BLaER1 treated with 17β-estradiol and CSF1 and Interleukin-3, amounts not matched to agents 10 nM and 100 nM (cell line): Measurements from ENCODE around the gene FOXO6.

Experiments used
- H3K27ac ChIP-seq, 11 experiments: shearing (Covaris generic); formaldehyde crosslinking; 2 replicates each; pipeline ENCODE4 v1.8.1; 2022
- H3K27me3 ChIP-seq, 11 experiments: shearing (Covaris generic); formaldehyde crosslinking; 2 replicates each; pipeline ENCODE4 v1.8.1; 2022
- H3K36me3 ChIP-seq, 11 experiments: shearing (Covaris generic); formaldehyde crosslinking; 2 replicates each; pipeline ENCODE4 v1.8.1; 2022
- H3K4me1 ChIP-seq, 10 experiments: shearing (Covaris generic); formaldehyde crosslinking; 2 replicates each; pipeline ENCODE4 v1.8.1; 2022
- H3K4me2 ChIP-seq, 11 experiments: shearing (Covaris generic); formaldehyde crosslinking; 2 replicates each; pipeline ENCODE4 v1.8.1; 2022
- H3K4me3 ChIP-seq, 10 experiments: shearing (Covaris generic); formaldehyde crosslinking; 2 replicates each; pipeline ENCODE4 v1.8.1; 2022
- H3K9ac ChIP-seq, 11 experiments: shearing (Covaris generic); formaldehyde crosslinking; 2 replicates each; pipeline ENCODE4 v1.8.1; 2022
- H3K9me3 ChIP-seq, 11 experiments: shearing (Covaris generic); formaldehyde crosslinking; replicated peaks in 1 of 11; 2 replicates each; pipeline ENCODE4 v1.8.1; 2022
- H4K20me1 ChIP-seq, 11 experiments: shearing (Covaris generic); formaldehyde crosslinking; 2 replicates each; pipeline ENCODE4 v1.8.1; 2022
- Cebpa-rat ChIP-seq, 11 experiments: shearing (Covaris generic); IDR thresholded peaks; 2 replicates each; pipeline ENCODE4 v1.8.1; 2022

Gene FOXO6

DNA sequence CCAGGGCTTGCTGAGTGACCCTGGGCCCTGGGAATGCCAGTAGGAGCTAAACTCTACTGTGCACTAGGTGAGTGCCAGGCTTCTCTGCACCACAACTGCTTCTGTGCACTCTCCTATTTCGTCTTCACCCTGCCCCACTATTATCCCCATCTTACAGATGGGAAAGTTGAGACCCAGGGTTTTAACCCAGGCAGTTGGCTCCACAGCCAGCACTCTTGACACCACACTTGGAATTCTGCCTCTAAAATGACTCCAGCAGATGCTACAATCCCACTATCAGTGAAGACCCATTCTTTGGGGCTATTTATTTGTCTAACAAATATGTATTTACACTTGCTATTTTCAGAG lies 56.1 kb downstream of the FOXO6 start:
- H3K27ac ChIP-seq, result no peak overlapping the region
- H3K4me1 ChIP-seq, result peaks cover 27 to 67% (median 58%) of the 10 kb centered on the region in 10 experiments
- H3K27me3 ChIP-seq, result no peaks in the 10 kb centered on the region
- no peak overlapping the region for H3K9ac ChIP-seq
- H3K4me2 ChIP-seq, result peak overlapping the region in 5 of 11 experiments; percentile 34 to 59 (median 49); a peak in 6 of 22 replicates
- H4K20me1 ChIP-seq, result no peaks in the 10 kb centered on the region
- H3K4me3 ChIP-seq, result no peak overlapping the region
- no peaks in the 10 kb centered on the region for H3K36me3 ChIP-seq
- no peak for TF ChIP-seq Cebpa-rat (IDR thresholded peaks at IDR 0.05)
- no peaks in the 10 kb centered on the region for H3K9me3 ChIP-seq

GRCh38 chr1:41417746-41418145 lies 56.5 kb downstream of the FOXO6 start:
- Histone ChIP-seq H3K4me2 (peak overlapping the region in 10 of 11 experiments; percentile 5 to 59 (median 36); a peak in 13 of 22 replicates), H3K4me3 (no peak overlapping the region), H3K36me3 (no peaks in the 10 kb centered on the region), H3K9me3 (no peaks in the 10 kb centered on the region), H3K27me3 (no peaks in the 10 kb centered on the region), H4K20me1 (no peaks in the 10 kb centered on the region), H3K27ac (no peak overlapping the region), H3K4me1 (peaks cover 27 to 63% (median 55%) of the 10 kb centered on the region in 10 experiments), H3K9ac (peak overlapping the region in 2 of 11 experiments; percentile 18 to 23; a peak in 2 of 22 replicates)
- TF ChIP-seq Cebpa-rat (IDR thresholded peaks at IDR 0.05), result no peak

DNA sequence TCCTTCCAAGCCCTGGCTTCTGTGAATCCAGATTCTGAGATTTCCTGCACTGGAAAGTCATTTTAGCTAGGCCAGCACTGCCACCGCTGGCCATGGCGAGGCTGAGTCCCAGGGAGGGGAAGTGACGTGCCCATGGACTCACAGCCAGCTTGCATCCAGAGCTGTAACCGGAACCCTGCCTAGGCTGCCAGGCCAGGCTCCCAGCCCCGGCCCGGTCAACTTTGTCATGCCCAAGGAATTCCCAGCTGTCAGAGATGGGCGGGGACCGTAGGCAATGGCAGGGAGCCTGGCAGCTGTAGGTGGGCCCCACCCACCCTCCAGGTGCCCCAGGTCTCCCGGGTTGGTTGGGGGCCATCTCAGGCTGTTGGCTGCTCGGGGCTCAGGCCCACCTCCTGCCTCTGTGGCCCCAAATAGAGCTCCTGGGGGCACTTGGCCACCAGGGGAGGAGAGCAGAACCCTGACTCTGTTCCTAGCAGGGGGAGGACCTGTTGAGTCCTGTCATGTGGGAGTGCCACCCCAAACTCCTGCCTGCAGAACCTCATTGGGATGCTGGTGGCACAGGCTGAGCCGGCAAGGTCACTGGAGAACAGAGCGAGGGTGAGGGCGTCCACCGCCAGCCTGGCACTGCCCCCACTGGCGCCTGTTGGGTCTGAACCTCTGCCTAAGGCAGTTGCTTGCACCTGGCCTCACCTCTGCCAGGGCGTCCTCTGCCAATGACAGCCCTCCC lies 57.8 kb downstream of the FOXO6 start:
- peak overlapping the region in 1 of 11 experiments; percentile 18; a peak in 2 of 22 replicates for H3K9ac ChIP-seq
- H3K4me1 ChIP-seq, result peaks cover 27 to 50% (median 44%) of the 10 kb centered on the region in 10 experiments
- no peaks in the 10 kb centered on the region for H4K20me1 ChIP-seq
- peak overlapping the region in 6 of 11 experiments; percentile 8 to 59 (median 40); a peak in 6 of 22 replicates for H3K4me2 ChIP-seq
- no peak overlapping the region for H3K27ac ChIP-seq
- no peaks in the 10 kb centered on the region for H3K36me3 ChIP-seq
- no peaks in the 10 kb centered on the region for H3K27me3 ChIP-seq
- H3K4me3 ChIP-seq, result no peak overlapping the region
- no peaks in the 10 kb centered on the region for H3K9me3 ChIP-seq
- no peak for TF ChIP-seq Cebpa-rat (IDR thresholded peaks at IDR 0.05)

DNA sequence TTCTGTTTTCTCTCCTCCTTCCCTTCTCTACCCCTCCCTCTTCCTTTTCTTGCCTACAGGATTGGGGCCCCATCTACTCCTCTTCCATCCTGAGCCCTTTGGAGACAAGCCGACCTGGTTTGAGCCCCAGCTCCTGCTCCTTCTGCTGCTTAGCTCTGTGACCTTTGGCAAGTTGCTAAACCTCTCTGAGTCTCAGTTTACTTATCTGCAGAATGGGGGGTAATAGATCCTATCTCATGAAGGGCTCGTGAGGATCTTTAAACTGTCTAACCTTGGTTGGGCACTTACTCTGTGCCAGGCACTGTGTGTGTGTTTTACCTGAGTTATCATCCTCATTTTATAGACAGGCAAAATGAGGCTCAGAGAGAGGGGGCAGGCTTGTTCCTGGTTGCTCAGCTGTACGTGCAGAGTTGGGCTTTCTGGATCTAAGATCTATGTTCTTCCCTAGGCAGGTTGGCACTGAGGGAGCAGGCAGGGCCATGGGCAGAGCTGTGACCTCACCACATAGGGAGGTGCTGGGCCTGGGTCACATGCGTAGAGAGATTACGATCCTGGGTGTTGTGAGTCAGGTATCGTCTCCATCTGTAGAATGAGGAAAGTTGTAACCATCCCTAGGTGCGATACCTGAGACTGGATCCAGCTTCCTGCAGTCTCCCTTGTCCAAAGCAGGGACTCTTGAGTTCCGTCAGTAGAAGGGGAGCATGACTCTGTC lies 58.5 kb downstream of the FOXO6 start:
- no peaks in the 10 kb centered on the region for H4K20me1 ChIP-seq
- no peaks in the 10 kb centered on the region for H3K9me3 ChIP-seq
- no peak overlapping the region for H3K4me3 ChIP-seq
- TF ChIP-seq Cebpa-rat (IDR thresholded peaks at IDR 0.05), result no peak
- H3K4me2 ChIP-seq, result no peak overlapping the region
- no peaks in the 10 kb centered on the region for H3K27me3 ChIP-seq
- no peak overlapping the region for H3K27ac ChIP-seq
- H3K9ac ChIP-seq, result no peak overlapping the region
- H3K36me3 ChIP-seq, result no peaks in the 10 kb centered on the region
- H3K4me1 ChIP-seq, result peaks cover 27 to 43% (median 38%) of the 10 kb centered on the region in 10 experiments

DNA sequence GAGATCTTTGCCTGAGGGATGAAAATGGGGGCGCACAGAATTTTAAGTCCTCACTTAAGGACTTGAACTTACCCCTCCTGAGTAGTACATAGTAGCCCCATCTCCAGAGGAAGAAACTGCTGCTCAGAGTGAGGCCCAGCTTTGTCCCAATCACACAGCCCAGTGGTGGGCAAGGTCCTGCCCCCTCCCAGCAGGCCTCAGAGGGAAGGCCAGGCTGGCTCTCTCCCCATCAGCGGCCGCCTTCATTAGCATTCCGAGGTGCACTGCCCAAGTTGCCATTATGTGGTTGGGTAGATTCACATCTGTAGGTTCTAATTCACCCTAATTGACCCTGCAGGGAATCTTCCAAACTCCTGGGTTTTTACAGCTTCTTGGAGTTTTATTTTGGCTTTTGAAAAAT lies 59.1 kb downstream of the FOXO6 start:
- TF ChIP-seq Cebpa-rat (IDR thresholded peaks at IDR 0.05), result no peak
- peaks cover 27 to 37% (median 32%) of the 10 kb centered on the region in 10 experiments for H3K4me1 ChIP-seq
- no peaks in the 10 kb centered on the region for H4K20me1 ChIP-seq
- no peak overlapping the region for H3K27ac ChIP-seq
- H3K4me2 ChIP-seq, result no peak overlapping the region
- H3K9ac ChIP-seq, result no peak overlapping the region
- no peaks in the 10 kb centered on the region for H3K9me3 ChIP-seq
- no peaks in the 10 kb centered on the region for H3K36me3 ChIP-seq
- no peaks in the 10 kb centered on the region for H3K27me3 ChIP-seq
- no peak overlapping the region for H3K4me3 ChIP-seq

GRCh38 chr1:41420860-41421259 lies 59.6 kb downstream of the FOXO6 start:
- no peaks in the 10 kb centered on the region for H3K9me3 ChIP-seq
- TF ChIP-seq Cebpa-rat (IDR thresholded peaks at IDR 0.05), result no peak
- no peak overlapping the region for H3K4me2 ChIP-seq
- no peak overlapping the region for H3K27ac ChIP-seq
- H3K4me3 ChIP-seq, result no peak overlapping the region
- H3K27me3 ChIP-seq, result no peaks in the 10 kb centered on the region
- peaks cover 24 to 32% (median 28%) of the 10 kb centered on the region in 10 experiments for H3K4me1 ChIP-seq
- no peak overlapping the region for H3K9ac ChIP-seq
- H4K20me1 ChIP-seq, result no peaks in the 10 kb centered on the region
- H3K36me3 ChIP-seq, result no peaks in the 10 kb centered on the region

- H3K27me3 ChIP-seq, result no peaks in the 10 kb centered on the region
- no peaks in the 10 kb centered on the region for H3K36me3 ChIP-seq
- H3K27ac ChIP-seq, result no peak overlapping the region
- peaks cover 23 to 31% (median 27%) of the 10 kb centered on the region in 10 experiments for H3K4me1 ChIP-seq
- H3K4me3 ChIP-seq, result no peak overlapping the region
- no peak overlapping the region for H3K4me2 ChIP-seq
- H3K9ac ChIP-seq, result no peak overlapping the region
- no peaks in the 10 kb centered on the region for H4K20me1 ChIP-seq
- no peak for TF ChIP-seq Cebpa-rat (IDR thresholded peaks at IDR 0.05)
- H3K9me3 ChIP-seq, result no peaks in the 10 kb centered on the region
Measured at GRCh38 chr1:41422306-41422705, 61.1 kb downstream of the FOXO6 start.

- H4K20me1 ChIP-seq, result no peaks in the 10 kb centered on the region
- TF ChIP-seq Cebpa-rat (IDR thresholded peaks at IDR 0.05), result no peak
- H3K27ac ChIP-seq, result no peak overlapping the region
- no peak overlapping the region for H3K4me3 ChIP-seq
- no peaks in the 10 kb centered on the region for H3K36me3 ChIP-seq
- H3K9me3 ChIP-seq, result no peaks in the 10 kb centered on the region
- peaks cover 24 to 33% (median 28%) of the 10 kb centered on the region in 10 experiments for H3K4me1 ChIP-seq
- H3K4me2 ChIP-seq, result no peak overlapping the region
- H3K9ac ChIP-seq, result no peak overlapping the region
- no peaks in the 10 kb centered on the region for H3K27me3 ChIP-seq
Measured at GRCh38 chr1:41423511-41424191, 62.4 kb downstream of the FOXO6 start.

GRCh38 chr1:41424581-41425118 lies 63.4 kb downstream of the FOXO6 start:
- no peaks in the 10 kb centered on the region for H3K9me3 ChIP-seq
- H3K27me3 ChIP-seq, result no peaks in the 10 kb centered on the region
- peaks cover 30 to 38% (median 34%) of the 10 kb centered on the region in 10 experiments for H3K4me1 ChIP-seq
- TF ChIP-seq Cebpa-rat (IDR thresholded peaks at IDR 0.05), result no peak
- H4K20me1 ChIP-seq, result no peaks in the 10 kb centered on the region
- no peak overlapping the region for H3K9ac ChIP-seq
- H3K4me2 ChIP-seq, result no peak overlapping the region
- H3K27ac ChIP-seq, result no peak overlapping the region
- no peak overlapping the region for H3K4me3 ChIP-seq
- H3K36me3 ChIP-seq, result no peaks in the 10 kb centered on the region
